IMR-90 (cell line): ENCODE results near the gene HYAL1. TPM values are rescaled to one million over a fixed set of nuclear protein-coding genes. Genes with fewer than 3 reads are reported as not detected.

Experiments used
- ATAC-seq: fragments of 200-7000 bp; cut with Tn5 transposase; 2 replicates; pipeline ENCODE4 v1.9.1; 2020; ENCODE audit warnings: low read depth, mild to moderate bottlenecking, moderate library complexity
- BruUV-seq: library from RNA; stranded (reverse); fragments of 400-500 nt; replicated peaks from 2 replicates; lab custom pipeline; 2021; lab: Mats Ljungman, UMichigan
- CTCF ChIA-PET: fragments of 300-600 bp; formaldehyde crosslinking; extraction: SDS; loops from one replicate; lab custom pipeline; 2021; ENCODE audit warnings: antibody characterized with exemption; lab: Yijun Ruan, JAX
- POLR2A ChIA-PET: fragments of 300-600 bp; sonication (Branson Sonifier 250); formaldehyde crosslinking; loops from one replicate; lab custom pipeline; 2022; ENCODE audit warnings: antibody characterized with exemption; ENCODE audit not compliant: unreplicated experiment; lab: Charles Lee
- DNase-seq: peaks from one replicate; pipeline ENCODE4 v3.0.0; 2013
- H2AFZ ChIP-seq: replicated peaks from 2 replicates; pipeline ENCODE3; 2013; ENCODE audit warnings: low read length, mild to moderate bottlenecking; ENCODE audit not compliant: poor library complexity
- H2AK5ac ChIP-seq: 2 replicates; pipeline ENCODE4 v1.6.1; 2013; ENCODE audit warnings: low read depth, low read length, inconsistent platforms
- H2AK9ac ChIP-seq: replicated peaks from 2 replicates; pipeline ENCODE3; 2013; ENCODE audit warnings: mild to moderate bottlenecking, low read depth, low read length, moderate library complexity; ENCODE audit not compliant: poor library complexity
- H2BK120ac ChIP-seq: 2 replicates; pipeline ENCODE4 v1.6.1; 2013; ENCODE audit warnings: low read depth, low read length, inconsistent platforms
- H2BK15ac ChIP-seq: 3 replicates; pipeline ENCODE4 v1.6.1; 2013; ENCODE audit warnings: low read depth, low read length, inconsistent platforms
- H2BK20ac ChIP-seq: 2 replicates; pipeline ENCODE4 v1.6.1; 2013; ENCODE audit warnings: low read depth, mild to moderate bottlenecking, inconsistent platforms, low read length, moderate library complexity
- H2BK5ac ChIP-seq: 2 replicates; pipeline ENCODE4 v1.6.1; 2013; ENCODE audit warnings: mild to moderate bottlenecking, low read depth, low read length, inconsistent platforms; ENCODE audit not compliant: poor library complexity, severe bottlenecking
- H3K14ac ChIP-seq: replicated peaks from 2 replicates; pipeline ENCODE4 v1.6.1; 2013; ENCODE audit warnings: low read depth, low read length, inconsistent platforms
- H3K18ac ChIP-seq: 2 replicates; pipeline ENCODE4 v1.6.1; 2013; ENCODE audit warnings: low read depth, low read length, control low read depth
- H3K23ac ChIP-seq: 2 replicates; pipeline ENCODE4 v1.6.1; 2013; ENCODE audit warnings: low read depth, low read length, inconsistent platforms
- H3K27ac ChIP-seq: 2 replicates; pipeline ENCODE4 v1.5.1; 2013; ENCODE audit warnings: mild to moderate bottlenecking, control low read depth, low read length; ENCODE audit not compliant: insufficient read depth
- H3K27me3 ChIP-seq: 2 replicates; pipeline ENCODE4 v1.6.1; 2013; ENCODE audit warnings: low read length; ENCODE audit not compliant: control insufficient read depth, insufficient read depth
- H3K36me3 ChIP-seq: 2 replicates; pipeline ENCODE4 v1.6.1; 2013; ENCODE audit warnings: low read length, mixed read lengths; ENCODE audit not compliant: control insufficient read depth, insufficient read depth
- H3K4ac ChIP-seq: 2 replicates; pipeline ENCODE4 v1.6.1; 2013; ENCODE audit warnings: low read depth, low read length, inconsistent platforms
- H3K4me1 ChIP-seq: 2 replicates; pipeline ENCODE4 v1.6.1; 2013; ENCODE audit warnings: low read length, mixed read lengths; ENCODE audit not compliant: control insufficient read depth, insufficient read depth
- H3K4me2 ChIP-seq: 2 replicates; pipeline ENCODE4 v1.6.1; 2013; ENCODE audit warnings: low read depth, mild to moderate bottlenecking, control low read depth, low read length, moderate library complexity
- H3K4me3 ChIP-seq: 2 replicates; pipeline ENCODE4 v1.5.1; 2013; ENCODE audit warnings: low read depth, mild to moderate bottlenecking, control low read depth, low read length, moderate library complexity; ENCODE audit not compliant: insufficient read depth
- H3K56ac ChIP-seq: 2 replicates; pipeline ENCODE4 v1.6.1; 2013; ENCODE audit warnings: low read length, inconsistent platforms; ENCODE audit not compliant: insufficient read depth; ENCODE audit errors: extremely low read depth
- H3K79me1 ChIP-seq, 2 experiments: 2 replicates each; pipeline ENCODE4 v1.6.1; 2013; ENCODE audit warnings: low read length in 2 of 2, inconsistent platforms in 1 of 2, low read depth in 1 of 2
- H3K9ac ChIP-seq: 2 replicates; pipeline ENCODE4 v1.6.1; 2013; ENCODE audit warnings: low read depth, low read length, control low read depth
- H3K9me1 ChIP-seq: 2 replicates; pipeline ENCODE4 v1.6.1; 2013; ENCODE audit warnings: low read length, inconsistent platforms; ENCODE audit not compliant: insufficient read depth
- H3K9me3 ChIP-seq: 2 replicates; pipeline ENCODE4 v1.6.1; 2013; ENCODE audit warnings: low read length; ENCODE audit not compliant: control insufficient read depth, insufficient read depth
- H4K20me1 ChIP-seq: 2 replicates; pipeline ENCODE4 v1.6.1; 2013; ENCODE audit warnings: low read length, inconsistent platforms; ENCODE audit not compliant: insufficient read depth
- H4K5ac ChIP-seq: 2 replicates; pipeline ENCODE4 v1.6.1; 2013; ENCODE audit warnings: mild to moderate bottlenecking, low read depth, low read length, control low read depth
- H4K8ac ChIP-seq, 2 experiments: 2 replicates each; pipeline ENCODE4 v1.6.1; 2013; ENCODE audit warnings: low read depth in 2 of 2, low read length in 2 of 2, control low read depth in 1 of 2, inconsistent platforms in 1 of 2
- H4K91ac ChIP-seq: 2 replicates; pipeline ENCODE4 v1.6.1; 2013; ENCODE audit warnings: low read depth, low read length, inconsistent platforms; ENCODE audit not compliant: insufficient read depth
- CTCF ChIP-seq: conservative IDR thresholded peaks from 2 replicates; pipeline ENCODE4 v1.5.1; 2012; ENCODE audit warnings: mild to moderate bottlenecking, low read depth, low read length, improper control_type of control experiment
- RCOR1 ChIP-seq: IDR thresholded peaks from 2 replicates; pipeline ENCODE4 v1.6.1; 2012; ENCODE audit warnings: mild to moderate bottlenecking, low read length, improper control_type of control experiment; ENCODE audit not compliant: insufficient replicate concordance
- WGBS, 2 experiments: methylation state at CpG; one replicate each; pipeline versions ENCODE4 v1.1.5 to v1.1.7; 2013; ENCODE audit warnings: missing lambda C conversion rate in 2 of 2; ENCODE audit not compliant: insufficient read length in 1 of 2; ENCODE audit errors: extremely low coverage in 2 of 2; 5-methylcytosine and 5-hydroxymethylcytosine counted together
- dilution Hi-C: fragments of 300-500 bp; cut with HindIII; formaldehyde crosslinking; loops from one replicate; pipeline ENCODE4 v1.14.3; 2018; ENCODE audit warnings: low sequenced_read_pairs; ENCODE audit not compliant: unreplicated experiment
- in situ Hi-C: fragments of 300-500 bp; cut with MboI; formaldehyde crosslinking; loops from 3 replicates; pipeline ENCODE4 v1.14.3; 2019; ENCODE audit warnings: low sequenced_read_pairs, inconsistent platforms, mixed read lengths
- intact Hi-C: fragments of 100-400 bp; cut with micrococcal nuclease; formaldehyde crosslinking; loops from 2 replicates; pipeline ENCODE4 v1.10.0; 2022
- polyA plus RNA-seq, 3 experiments: library from polyadenylated mRNA; depleted of rRNA; stranded (reverse); fragments of >200 nt; gene quantifications; 2 replicates each; pipeline ENCODE4 v1.2.3, GENCODE V29; 2012; ENCODE audit warnings: low replicate concordance in 1 of 3
- total RNA-seq: library from RNA; depleted of rRNA; stranded (reverse); fragments of >200 nt; gene quantifications from 2 replicates; pipeline ENCODE4 v1.2.3, GENCODE V29; 2012

Gene HYAL1
- total and polyA plus RNA-seq, 2 of the 4 experiments (the other 2 are of a cell fraction), result 0.32 to 0.36 TPM

GRCh38 chr3:50297896-50298725, 5.3 kb downstream of the HYAL1 start:
- H4K20me1 ChIP-seq, result no peaks in the 10 kb centered on the region
- peak overlapping the region; percentile 71 for H3K4ac ChIP-seq
- H2BK15ac ChIP-seq, result no peak overlapping the region
- BruUV-seq, result no TSS peak
- H3K23ac ChIP-seq, result no peak overlapping the region
- peak overlapping the region; percentile 16; the same call in 1 of the 2 replicates for H3K27ac ChIP-seq
- no peaks in the 10 kb centered on the region for H3K27me3 ChIP-seq
- peak overlapping the region; percentile 4; the same call in 1 of the 2 replicates for H4K5ac ChIP-seq
- CTCF ChIA-PET, result interaction anchor here (1.9 kb wide), 1 partner anchor 26 kb away, joined by 4 read pairs; no protein-coding TSS in a partner anchor
- no peak for ATAC-seq
- peak overlapping the region; percentile 88 for H3K4me2 ChIP-seq
- no peak for DNase-seq
- H2AFZ ChIP-seq, result peak overlapping the region; percentile 93
- no peaks in the 10 kb centered on the region for H3K36me3 ChIP-seq
- TF ChIP-seq RCOR1 (no peak), CTCF (peak; percentile 18; the same call in 1 of the 2 replicates)
- peaks cover 17% of the 10 kb centered on the region for H3K9me1 ChIP-seq
- peaks cover 13% of the 10 kb centered on the region for H3K4me1 ChIP-seq
- H3K4me3 ChIP-seq, result peak overlapping the region; percentile 85
- no peak overlapping the region for H3K56ac ChIP-seq
- H3K9me3 ChIP-seq, result no peaks in the 10 kb centered on the region
- dilution Hi-C loops (no loop called here), intact Hi-C loops (no loop called here), in situ Hi-C loops (no loop called here)
- H2BK20ac ChIP-seq, result no peak overlapping the region
- H3K79me1 ChIP-seq, result peaks cover 13 to 28% of the 10 kb centered on the region in 2 experiments; a peak in 3 of 4 replicates
- no peak overlapping the region for H2BK5ac ChIP-seq
- WGBS, 2 experiments, result 60% methylated on average over 6 of the region's 9 CpGs; no CpG with 5 or more reads in 1 of the 2 experiments
- H2BK120ac ChIP-seq, result no peak overlapping the region
- peak overlapping the region; percentile 83 for H3K9ac ChIP-seq
- peak overlapping the region; percentile 56 for H3K14ac ChIP-seq
- peak overlapping the region; percentile 76 for H2AK5ac ChIP-seq
- H3K18ac ChIP-seq, result no peak overlapping the region
- H4K91ac ChIP-seq, result peak overlapping the region; percentile 29
- peak overlapping the region; percentile 76 to 88; a peak in 2 of 4 replicates for H4K8ac ChIP-seq
- H2AK9ac ChIP-seq, result peak overlapping the region; percentile 15
- POLR2A ChIA-PET, result no interaction called here
